Breast epithelium (tissue), 3 donors: ENCODE results near the gene FITM2.

Source experiments
- POLR2A ChIP-seq: fragments of 450-650 bp; IDR thresholded peaks from one replicate; pipeline ENCODE4 v1.6.1; 2016; ENCODE audit warnings: antibody characterized with exemption, mild to moderate bottlenecking, moderate library complexity
- POLR2AphosphoS5 ChIP-seq, 3 donors: sonication (generic); formaldehyde crosslinking; IDR thresholded peaks; one replicate each; pipeline ENCODE4 v1.6.1; 2017; ENCODE audit warnings: antibody characterized with exemption in 3 of 3
- TF ChIP-seq, protein P1 (sequence below), 3 donors: fragments of 450-650 bp; IDR thresholded peaks; one replicate each; pipeline ENCODE4 v1.5.1; 2016 to 2017; ENCODE audit warnings: antibody characterized with exemption in 3 of 3, mild to moderate bottlenecking in 3 of 3, moderate library complexity in 3 of 3

DNA sequence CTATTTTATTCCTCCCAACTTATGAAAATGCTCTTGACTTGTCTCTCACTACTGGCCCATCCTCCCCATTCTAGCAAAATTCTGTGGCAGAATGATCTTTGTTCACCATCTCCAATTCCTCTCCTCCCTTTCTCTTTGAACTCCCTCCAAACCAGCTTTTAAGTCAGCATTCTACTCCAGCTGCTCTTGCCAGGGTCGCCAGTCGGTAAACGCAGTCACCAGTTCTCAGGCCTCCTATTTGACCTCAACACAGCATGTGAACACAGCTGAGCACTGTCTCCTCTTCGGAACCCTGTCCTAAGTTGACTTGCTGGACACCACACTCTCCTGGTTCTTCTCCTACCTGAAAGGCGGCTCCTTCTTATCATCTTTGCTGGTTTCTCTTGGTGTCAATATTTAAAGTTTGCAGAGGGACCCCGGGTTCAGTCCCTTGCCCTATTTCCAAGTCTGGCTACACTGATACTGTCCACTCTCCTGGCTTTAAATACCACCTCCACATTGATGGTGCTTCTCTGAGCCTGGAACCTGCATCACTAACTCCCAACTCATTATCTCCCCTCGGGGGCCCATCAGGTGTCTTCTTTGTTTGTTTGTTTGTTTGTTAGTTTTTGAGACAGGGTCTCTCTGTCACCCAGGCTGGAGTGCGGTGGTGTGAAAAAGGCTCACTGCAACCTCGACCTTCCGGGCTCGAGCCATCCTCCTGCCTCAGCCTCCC, 36.5 kb downstream of the FITM2 start:
- TF ChIP-seq POLR2A (no peak), POLR2AphosphoS5 (IDR thresholded peaks at IDR 0.05) (no peak)
- TF ChIP-seq, protein P1, sequence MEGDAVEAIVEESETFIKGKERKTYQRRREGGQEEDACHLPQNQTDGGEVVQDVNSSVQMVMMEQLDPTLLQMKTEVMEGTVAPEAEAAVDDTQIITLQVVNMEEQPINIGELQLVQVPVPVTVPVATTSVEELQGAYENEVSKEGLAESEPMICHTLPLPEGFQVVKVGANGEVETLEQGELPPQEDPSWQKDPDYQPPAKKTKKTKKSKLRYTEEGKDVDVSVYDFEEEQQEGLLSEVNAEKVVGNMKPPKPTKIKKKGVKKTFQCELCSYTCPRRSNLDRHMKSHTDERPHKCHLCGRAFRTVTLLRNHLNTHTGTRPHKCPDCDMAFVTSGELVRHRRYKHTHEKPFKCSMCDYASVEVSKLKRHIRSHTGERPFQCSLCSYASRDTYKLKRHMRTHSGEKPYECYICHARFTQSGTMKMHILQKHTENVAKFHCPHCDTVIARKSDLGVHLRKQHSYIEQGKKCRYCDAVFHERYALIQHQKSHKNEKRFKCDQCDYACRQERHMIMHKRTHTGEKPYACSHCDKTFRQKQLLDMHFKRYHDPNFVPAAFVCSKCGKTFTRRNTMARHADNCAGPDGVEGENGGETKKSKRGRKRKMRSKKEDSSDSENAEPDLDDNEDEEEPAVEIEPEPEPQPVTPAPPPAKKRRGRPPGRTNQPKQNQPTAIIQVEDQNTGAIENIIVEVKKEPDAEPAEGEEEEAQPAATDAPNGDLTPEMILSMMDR (IDR thresholded peaks at IDR 0.05) = no peak
